HG02981 (cell line): ENCODE results near the gene TOMM7.

ENCODE experiments used
- ATAC-seq: cut with Tn5 transposase; IDR thresholded peaks from one replicate; pipeline ENCODE4 v1.9.1; 2021; ENCODE audit warnings: mild to moderate bottlenecking, moderate library complexity; ENCODE audit not compliant: unreplicated experiment

The TOMM7 gene

DNA sequence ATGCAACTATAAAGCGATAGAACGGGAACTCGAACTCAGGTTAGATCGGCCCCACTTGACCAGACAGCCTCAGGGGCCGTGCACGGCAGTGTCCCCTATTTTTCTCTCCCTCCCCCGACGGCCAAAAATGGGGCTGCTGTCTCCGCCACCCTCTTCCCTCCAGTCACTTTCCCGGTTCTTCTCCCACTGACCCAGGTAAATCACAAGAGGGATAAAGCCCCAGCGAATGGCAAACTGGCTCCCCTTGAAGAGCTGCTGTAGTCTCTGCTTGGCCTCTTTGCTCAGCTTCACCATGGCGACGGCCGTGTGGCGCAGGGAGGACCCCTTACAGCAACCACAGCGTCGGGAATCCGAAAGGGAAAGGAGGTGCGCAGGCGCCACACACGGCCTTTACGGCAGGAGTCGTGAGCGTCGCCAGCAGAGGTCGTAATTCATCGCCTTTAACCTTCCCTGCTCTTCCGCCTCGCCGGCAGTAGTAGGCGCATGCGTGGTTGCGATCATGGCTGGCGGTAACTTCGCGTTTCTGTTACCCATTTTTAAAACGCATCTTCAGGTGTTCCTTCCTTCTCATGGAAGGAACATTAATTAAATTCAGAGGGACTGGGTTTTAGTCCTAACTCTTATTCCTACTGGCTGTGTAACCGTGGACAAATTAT is at the start of gene TOMM7:
TOMM7 (minus strand) TSS at position 364 of the 656 bp plus-strand sequence; CDS start at position 294, 70 bp downstream.
- peak; percentile 78 for ATAC-seq

DNA sequence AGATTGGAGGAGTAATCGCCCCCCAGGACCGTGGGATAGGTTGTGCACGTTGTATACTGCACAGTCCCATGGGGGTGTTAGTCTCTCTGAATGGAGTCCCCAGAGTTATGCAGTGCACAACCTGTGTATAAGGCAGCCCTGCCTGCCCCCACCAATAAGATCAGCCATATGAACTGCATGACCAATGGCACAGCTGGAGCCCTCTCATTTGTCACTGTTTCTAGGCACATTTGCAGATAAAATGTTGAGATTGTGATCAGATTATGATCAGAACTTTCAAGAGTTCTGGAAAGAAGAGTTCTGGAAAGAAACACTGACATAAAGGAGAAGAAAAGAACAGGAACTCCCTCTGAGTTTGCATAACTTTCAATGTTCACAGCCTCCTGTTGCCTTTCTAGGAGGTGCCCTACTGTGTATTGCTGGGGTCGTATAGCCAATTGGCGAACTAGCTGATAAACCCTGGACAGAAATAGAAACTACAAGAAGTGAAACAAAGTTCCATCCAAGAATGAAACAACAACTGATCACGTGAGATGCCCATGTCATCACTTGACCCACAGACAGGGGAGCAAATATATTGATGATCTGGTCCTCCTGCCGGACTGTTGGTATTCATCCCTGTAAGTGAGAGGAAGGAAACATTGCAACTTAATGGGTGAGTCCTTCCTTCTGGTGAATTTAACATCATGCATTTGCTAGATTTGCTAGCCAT is 49.6 kb upstream of the TOMM7 start:
- ATAC-seq, result peak; percentile 99

DNA sequence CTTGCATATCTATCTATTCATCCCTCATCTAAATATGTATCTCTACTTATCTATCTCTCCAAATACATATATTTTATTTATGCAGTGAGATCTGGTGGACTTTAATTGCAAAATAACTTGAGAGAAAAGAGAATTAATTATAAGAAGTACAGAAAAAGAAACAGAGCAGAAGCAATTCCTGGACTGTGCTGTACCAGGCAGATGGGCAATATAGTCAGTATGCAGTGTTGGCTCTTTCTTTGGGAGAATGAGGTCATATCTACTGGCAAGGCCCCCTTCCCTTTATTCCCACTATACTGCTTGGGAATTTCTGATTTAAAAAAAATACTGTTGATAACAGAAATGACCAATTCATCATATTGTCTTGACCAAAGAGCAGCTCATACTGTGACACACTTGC is 49.0 kb upstream of the TOMM7 start:
- ATAC-seq, result no peak

DNA sequence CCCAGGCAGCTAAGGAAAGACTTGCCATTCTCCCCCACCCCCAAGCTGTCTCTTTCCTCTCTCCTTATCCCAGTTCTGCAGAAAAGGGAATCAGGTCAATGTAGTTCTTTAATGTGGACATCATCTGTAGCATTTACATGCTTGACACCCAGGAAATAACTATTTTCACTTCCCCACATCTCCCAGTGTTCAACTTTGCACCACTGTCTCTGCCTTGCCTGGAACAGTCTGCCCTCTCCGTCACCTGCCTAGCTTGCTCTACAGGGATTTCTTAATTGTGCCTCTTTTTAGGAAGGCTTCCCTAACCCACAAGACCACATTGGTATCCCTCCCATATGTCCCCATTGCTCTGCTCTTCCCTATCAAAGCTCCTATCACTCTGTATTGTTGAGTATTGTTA is 45.9 kb upstream of the TOMM7 start:
- ATAC-seq, result no peak

DNA sequence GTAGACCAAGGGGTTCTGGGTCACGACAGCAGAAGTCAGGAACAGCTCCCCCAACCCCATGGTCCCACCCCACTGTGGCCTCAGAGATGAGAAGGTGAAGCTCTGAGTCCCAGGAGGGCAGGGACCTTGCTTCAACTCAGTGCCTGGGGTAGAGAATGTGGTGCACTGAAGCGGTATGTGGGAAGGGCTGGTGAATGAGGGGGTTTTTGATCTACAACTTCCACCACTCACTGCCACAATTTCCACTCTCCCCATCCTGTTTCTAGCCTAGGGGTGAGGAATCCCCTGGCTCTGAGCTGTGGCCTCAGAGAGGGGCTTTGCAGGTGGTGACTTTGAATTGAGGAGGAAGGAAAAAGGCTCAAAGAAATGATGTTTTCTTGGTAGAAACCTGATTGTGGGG is 44.9 kb upstream of the TOMM7 start:
- no peak for ATAC-seq

DNA sequence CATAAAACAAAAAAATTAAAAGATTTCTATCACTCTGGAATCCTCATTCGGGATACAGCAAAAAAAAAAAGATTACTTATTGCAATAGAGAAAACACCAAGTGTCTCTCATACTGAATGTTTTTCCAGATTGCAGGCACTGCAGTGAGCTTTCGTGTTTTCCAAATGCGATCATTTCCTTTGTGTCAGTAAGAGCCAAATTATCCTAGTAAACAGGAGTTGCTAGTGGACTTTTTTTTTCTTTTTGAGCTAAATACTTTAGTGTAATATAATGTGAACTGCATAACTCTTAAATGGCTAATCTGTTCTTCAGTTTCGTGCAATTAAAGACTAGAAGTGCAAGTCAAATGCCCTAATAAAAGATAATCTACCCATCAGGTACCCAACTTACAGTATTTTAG is 44.4 kb upstream of the TOMM7 start:
- no peak for ATAC-seq

DNA sequence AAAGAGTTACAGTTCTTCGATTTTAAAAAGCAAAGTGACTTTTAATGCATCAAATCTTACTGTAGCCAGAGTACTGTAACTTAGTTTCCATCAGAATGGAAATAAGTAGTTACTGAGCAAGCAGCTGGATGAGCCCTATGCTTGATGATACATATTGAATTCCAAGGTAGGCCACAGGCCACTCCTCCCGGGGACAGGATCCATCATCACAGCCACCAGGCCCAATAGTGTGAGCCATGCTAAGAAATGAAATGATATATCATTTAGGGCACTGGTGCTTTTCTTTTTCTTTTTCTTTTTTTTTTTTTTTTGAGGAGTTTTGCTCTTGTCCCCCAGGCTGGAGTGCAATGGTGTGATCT is 42.9 kb upstream of the TOMM7 start:
- no peak for ATAC-seq

DNA sequence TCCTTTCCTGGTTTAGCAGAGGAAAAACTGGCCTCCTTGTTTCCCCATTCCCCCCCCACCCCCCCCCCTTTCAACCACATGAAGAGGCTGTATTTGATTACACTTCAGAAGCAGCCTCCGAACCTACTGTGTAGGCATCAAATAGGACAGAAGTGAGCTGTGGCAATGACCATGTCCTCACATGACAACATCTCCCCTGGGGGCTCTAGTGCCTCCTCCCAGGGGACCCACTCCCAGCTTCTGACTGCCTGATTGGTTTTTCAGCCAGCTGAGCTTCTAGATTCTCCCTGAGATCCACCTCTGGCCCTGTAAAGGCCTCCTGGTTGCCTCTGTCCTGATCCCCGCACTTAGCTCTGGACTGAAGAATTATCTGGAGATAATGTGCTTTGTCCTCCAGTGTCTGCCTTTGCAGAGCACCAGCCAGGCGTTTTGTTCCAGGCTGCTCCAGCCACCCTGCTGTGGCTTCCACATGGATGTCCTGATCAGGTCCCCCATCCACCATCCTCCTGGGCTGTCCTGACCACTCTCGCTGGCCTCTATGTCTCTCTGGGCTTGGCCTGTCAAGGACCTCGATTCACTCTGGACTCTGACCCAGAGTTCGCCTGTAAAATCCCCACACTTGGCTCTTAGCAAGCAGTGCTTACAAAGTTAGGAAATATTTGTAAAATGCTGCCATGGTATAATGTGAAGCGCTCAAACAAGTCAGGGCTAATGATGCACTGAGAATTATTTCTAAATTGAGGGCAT is 42.4 kb upstream of the TOMM7 start:
- ATAC-seq, result no peak

DNA sequence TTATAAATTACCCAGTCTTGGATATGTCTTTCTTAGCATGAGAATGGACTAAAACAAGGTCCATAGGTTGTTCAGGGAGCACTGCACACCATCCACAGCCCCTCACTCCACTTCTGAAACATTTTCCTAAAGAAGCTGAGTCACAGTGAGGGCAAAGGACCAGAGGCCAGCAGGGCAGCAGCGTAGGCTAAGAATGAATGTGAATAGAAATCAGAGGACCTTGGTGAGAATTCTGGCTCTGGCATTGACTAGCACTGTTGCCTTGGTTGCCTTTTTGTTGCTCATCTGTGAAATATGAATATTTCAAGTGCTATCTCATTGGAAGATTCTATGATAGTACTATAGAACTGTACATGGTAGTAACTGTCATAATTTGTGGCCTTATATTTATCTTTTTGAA is 41.7 kb upstream of the TOMM7 start:
- ATAC-seq, result no peak

DNA sequence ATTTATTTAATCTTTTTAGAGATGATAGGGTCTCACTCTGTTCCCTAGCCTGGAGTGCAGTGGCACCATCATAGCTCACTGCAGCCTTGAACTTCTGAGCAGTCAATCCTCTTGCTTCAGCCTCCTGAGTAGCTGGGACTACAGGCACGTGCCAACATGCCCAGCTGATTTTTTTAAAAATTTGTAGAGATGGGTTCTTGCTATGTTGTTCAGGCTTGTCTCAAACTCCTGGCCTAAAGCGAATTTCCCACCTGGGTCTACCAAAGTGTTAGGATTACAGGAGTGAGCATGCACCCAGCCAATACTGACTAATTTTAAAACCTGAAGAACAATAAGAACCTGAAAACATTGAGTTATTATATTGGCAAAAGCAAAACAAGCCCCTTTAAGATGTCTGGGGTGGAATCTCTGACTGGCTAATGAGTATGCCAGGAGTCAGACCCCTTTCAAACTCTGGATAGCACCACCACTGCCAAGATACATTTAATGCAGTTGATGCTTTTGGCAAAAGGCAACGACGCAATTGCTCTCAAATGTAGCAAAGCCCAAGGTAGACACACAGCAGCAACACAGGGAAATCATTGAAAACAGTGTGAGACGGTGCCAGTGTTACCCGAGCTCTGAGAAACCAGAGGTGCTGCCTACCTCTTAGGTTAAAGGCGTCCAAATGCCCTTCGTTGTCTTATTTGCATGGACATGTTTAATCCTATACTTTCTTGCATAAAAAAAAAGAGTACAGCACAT is 40.7 kb upstream of the TOMM7 start:
- ATAC-seq, result no peak

DNA sequence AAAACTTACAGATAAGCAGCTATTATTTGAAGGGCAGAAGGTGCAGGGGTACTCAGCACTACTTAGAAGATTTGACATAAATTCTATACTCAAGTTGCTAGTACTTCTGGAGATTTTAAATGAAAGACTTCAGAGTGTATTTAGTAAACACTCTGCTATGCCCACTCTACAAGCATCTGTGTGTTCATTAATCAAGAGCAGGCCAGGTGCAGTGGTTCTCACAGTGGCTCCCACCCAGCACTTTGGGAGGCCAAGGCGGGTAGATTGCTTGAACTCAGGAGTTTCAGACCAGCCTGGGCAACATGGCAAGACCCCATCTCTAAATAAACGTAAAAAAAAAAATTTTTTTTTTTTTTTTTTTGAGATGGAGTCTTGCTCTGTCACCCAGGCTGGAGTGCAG is 38.9 kb upstream of the TOMM7 start:
- ATAC-seq, result no peak

DNA sequence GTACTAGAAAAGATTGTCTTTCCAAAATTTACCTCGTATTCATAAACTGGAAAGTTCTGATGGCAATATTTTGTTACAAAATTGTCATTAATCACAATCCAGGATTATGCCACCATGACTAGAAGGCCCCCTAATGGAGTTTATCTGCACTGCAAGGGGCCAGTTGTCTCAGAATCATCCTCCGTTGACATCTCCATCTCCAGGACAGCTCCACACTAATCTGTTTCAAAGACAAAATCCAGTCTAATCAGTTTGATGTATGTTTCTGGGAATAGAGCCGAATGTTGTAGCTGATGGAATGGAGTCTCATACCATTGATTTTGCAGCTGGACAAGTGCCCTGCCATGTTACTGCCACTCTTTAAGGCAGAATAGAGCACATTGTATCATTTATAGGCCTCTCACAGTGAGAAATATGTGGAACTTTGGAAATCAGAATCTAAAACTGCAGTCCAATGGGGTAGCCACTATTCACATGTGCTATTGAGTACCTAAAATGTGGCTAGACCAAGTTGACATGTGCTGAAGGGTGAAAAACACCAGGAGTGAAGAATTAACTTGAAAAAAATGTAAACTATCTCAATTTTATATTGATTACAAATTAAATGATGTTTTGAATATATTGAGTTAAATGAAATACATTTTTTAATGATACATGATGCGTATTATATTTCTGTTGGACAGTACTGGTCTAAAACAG is 38.3 kb upstream of the TOMM7 start:
- ATAC-seq, result no peak

DNA sequence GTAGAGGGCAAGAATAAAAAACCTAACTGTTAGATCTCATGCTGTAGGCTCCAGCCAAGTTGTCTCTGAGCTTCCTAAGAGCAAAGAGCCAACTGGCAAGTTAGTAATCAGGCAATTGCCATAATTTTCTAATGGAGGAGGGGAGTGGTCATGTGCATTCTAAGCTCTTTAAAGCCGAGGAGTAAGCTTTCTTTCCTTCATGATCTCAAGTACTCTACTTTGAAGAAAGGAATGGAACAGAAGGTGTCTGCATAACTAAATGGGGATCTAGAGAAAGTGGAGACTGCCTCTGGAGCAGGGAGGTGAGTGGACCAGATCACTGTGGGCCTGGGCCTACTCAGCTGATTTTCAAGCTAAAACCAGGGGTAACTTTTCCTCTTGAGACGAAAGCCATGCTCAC is 37.7 kb upstream of the TOMM7 start:
- no peak for ATAC-seq

DNA sequence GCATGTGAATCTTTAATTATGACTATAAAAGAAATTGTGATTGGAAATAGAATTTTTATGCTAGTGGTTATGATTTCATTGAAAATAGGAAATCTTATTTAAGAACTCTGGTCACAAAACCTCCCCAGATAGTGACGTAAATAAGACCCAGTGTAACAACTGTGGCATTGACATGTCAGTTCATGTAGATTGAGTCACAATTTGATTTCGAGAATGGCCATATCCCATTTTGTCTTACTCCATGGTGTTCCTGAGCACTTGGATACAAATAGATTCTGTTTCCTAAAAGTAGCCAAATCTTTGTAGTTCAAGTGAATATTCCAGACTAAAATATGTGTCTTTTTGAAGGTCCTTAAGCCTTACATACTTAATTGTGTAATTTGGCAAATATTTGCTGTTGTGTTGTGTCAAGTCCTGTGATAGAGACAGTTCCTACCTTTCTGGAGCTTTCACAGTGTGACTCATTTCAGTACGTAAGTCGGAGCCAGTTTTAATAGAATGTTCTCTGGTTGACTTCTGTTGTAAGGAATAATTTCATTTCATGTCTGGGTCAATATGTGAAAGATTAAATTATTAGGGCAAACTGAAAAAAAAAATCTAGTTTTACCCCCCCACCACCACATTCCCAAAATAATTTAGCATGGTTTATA is 37.1 kb upstream of the TOMM7 start:
- ATAC-seq, result no peak

DNA sequence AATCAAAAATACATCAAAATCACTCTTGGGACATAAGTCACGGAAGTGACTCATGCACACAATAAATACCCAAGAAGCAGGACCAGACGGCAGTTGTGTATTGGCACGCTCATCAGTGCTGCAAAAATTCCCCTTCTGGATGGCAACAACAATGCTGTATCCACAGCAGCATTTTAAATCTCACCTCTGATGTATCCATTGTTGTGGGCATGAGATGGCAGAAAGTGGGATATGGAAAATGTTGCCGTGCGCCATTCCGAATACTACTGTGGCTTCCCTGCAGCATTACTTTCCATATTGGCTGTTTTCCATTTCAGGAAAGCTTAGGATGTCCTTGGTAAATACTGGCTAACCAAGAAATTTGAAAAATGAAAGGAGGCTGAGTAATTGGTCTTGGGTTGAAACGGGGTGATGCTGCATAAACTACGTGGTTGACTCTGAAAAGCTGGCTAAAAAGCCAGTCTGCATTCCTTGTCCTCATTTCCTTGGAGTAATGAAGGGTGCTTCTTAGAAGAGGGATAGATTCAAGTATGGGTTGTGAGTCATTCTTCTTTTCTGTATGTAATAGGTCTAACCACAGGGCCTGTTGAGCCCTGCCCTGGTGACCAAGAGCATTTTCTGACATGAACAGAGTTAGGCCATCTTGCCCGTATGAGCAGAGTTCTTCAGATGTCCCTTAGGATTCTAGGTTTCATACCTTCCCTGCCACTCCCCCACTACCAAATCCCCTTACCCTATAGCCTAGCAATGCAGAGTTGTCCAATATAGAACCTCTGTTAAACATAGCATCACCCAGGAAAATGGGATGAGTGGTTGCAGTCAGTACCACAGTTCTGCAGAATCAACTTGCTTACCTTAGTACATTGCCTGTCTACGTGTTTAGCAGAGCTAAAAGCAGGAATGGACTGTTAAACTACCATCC is 36.3 kb upstream of the TOMM7 start:
- ATAC-seq, result no peak

DNA sequence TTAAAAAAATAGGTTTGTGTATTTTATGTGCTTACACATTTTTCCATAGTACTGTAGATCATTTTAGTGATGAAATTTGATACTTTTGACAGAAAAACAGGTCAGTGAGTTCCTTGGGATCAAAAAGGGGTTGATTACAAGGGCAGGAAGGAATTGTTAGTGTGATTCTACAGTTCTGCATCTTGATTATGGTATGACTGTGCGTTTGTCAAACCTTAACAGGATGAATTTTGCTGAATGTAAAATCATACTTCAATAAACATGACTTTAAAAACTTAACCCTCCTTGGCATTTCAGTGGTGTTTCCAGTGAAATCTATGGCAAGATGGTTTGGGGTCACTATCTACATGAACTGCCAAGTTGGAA is 35.6 kb upstream of the TOMM7 start:
- ATAC-seq, result no peak

DNA sequence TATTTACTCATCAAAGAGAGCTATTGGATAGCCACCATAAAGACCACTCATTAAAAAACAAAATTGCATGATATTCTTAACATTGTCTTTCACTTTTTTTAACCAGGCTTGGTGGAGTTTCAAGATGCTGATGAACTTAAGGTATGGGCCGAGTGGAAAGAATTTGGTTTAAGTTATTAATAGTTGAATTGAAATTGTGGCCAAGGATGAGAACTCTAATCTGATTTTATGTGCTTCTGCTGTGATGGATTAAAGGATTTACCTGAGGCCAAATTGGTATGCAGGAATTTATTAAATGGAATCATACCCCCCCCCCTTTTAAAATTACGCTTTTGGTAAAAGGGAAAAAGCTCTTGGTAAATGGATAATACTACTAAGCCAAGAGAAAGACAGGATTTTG is 33.8 kb upstream of the TOMM7 start:
- ATAC-seq, result no peak

DNA sequence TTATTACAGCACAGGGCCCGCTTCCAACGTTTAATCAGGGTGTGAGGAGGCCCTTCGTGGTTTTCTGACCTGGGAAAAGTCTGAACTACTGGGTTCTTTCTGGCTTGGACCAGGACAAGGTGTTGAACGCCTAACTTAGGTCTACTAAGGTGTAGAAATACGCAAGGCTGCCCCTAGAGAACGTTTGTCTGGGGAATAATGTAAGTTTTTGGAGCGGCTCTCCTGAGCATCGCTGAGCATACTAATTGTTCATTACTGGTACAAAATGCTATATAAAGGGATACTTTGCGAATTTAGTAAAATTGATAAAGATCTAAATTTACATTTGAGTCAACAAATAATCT is 32.4 kb upstream of the TOMM7 start:
- ATAC-seq, result no peak
